HG03432 (cell line): ENCODE measurements around the gene LRRC36.

Experiments
- ATAC-seq: cut with Tn5 transposase; IDR thresholded peaks from one replicate; pipeline ENCODE4 v1.9.1; 2021; ENCODE audit warnings: mild to moderate bottlenecking, moderate library complexity; ENCODE audit not compliant: unreplicated experiment

The LRRC36 gene

DNA sequence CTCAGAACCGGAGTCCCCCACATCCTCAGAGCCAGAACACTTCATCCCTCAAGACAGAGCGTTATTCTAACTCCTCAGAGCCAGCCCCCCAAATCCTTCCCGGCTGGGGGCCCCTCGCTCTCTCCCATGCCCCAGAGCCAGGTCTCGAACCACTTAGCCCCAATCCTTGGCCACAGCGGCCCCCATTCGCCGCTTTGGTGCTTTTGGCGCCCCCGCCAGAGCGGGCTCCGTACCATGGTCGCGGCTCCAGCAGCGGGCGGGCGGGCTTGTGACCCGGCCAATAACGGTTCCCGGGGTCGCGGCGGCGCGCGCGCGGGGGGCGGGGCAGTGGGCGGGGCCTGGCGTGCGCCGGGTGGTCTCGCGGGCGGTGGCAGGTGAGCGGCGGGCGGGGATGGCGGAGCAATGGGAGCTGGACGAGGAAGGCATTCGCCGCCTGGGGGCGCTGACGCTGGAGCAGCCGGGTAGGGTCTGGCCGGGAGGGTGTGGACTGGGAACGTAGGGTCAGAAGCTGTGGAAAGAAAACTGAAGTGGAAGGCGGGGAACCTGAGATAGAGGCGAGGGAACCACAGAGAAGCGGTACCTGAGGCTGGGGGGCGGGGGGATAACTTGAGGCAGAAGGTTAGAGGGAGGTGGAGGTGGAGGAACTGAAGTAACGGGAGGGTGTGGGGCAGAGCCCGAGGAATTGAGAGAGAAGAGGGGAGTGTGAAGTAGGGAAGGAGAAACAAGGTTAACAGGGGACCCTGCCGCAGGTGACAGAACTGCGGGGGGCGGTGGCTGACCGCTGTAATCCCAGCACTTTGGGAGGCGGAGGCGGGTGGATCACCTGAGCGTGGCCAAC, at the start of gene LRRC36, which contains the start of gene KCTD19:
TSS of gene LRRC36 (plus strand) at position 344 of the 838 bp plus-strand sequence. CDS start at position 392, 48 bp downstream.
TSS of gene KCTD19 (minus strand) at position 270 of the 838 bp plus-strand sequence. CDS start at position 236, 34 bp downstream.
- ATAC-seq, result no peak

GRCh38 chr16:67277294-67277998, 49.2 kb upstream of the LRRC36 start:
- no peak for ATAC-seq

- no peak for ATAC-seq
Observed at GRCh38 chr16:67277999-67278772, 48.4 kb upstream of the LRRC36 start.

DNA sequence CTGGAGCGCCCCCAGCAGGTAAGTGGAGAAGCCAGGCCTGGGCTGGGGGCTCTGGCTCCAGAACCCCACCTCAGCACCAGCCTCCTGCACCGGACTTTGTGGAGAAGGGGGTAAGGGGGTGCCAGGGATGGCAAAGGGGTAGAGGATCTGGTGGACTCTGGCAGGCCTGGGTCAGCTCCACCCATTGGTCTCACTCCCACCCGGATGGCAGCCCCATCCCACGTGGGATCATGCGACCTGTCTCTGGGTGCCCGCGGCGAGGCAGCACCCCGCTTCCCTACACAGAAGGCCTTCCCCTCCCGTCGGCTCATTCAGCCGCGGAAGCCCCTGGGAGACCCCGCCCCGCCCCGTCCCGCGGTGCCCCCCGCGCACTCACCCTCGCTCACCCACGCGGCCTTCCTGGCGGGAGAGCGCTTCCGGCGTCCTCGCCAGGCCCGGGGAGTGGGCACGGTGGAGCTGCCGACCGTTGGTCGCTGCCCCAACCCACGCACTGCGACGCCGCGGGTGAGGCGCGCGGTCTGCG, 47.8 kb upstream of the LRRC36 start:
- peak; percentile 47 for ATAC-seq

- ATAC-seq, result peak; percentile 88
Observed at GRCh38 chr16:67279296-67280089, 47.1 kb upstream of the LRRC36 start, which contains the start of gene PLEKHG4. PLEKHG4 (plus strand) TSS chr16:67279532; CDS start chr16:67280045, 513 bp downstream.

- no peak for ATAC-seq
Observed at GRCh38 chr16:67280090-67281015, 46.3 kb upstream of the LRRC36 start.

GRCh38 chr16:67281536-67282446, 44.8 kb upstream of the LRRC36 start:
- ATAC-seq, result no peak

DNA sequence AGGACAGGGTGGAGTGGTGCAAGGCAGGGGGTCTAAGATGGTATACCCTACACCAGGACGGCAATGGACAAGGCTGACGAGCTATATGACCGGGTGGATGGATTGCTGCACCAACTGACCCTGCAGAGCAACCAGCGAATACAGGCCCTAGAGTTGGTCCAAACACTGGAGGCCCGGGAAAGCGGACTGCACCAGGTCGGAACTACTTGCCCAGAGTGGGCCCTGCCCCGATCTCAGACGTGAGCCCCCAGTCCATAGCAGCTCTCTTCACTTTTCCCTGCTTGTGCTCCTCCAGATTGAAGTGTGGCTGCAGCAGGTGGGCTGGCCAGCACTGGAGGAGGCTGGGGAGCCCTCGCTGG, 44.2 kb upstream of the LRRC36 start:
- ATAC-seq, result no peak

GRCh38 chr16:67283039-67283825, 43.4 kb upstream of the LRRC36 start:
- ATAC-seq, result no peak

- no peak for ATAC-seq
Observed at GRCh38 chr16:67283826-67284555, 42.6 kb upstream of the LRRC36 start.

GRCh38 chr16:67284699-67285646, 41.6 kb upstream of the LRRC36 start:
- ATAC-seq, result no peak

DNA sequence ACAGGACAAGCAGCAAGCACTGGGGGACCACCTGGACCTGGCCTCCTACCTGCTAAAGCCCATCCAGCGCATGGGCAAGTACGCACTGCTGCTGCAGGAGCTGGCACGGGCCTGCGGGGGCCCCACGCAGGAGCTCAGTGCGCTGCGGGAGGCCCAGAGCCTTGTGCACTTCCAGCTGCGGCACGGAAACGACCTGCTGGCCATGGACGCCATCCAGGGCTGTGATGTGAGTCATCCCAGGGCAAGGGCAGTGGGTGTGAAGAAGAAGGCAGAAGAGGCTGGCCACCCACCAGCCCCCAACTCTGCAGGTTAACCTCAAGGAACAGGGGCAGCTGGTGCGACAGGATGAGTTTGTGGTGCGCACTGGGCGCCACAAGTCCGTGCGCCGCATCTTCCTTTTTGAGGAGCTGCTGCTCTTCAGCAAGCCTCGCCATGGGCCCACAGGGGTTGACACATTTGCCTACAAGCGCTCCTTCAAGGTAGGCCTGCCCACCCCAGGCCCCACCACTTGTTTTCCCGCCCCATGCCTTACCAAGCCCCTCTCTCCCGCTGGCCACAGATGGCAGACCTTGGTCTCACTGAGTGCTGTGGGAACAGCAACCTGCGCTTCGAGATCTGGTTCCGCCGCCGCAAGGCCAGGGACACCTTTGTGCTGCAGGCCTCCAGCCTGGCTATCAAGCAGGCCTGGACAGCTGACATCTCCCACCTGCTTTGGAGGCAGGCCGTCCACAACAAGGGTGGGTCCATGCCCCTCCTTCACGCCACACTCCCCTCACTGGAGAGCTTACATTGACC, 40.0 kb upstream of the LRRC36 start:
- ATAC-seq, result no peak

- ATAC-seq, result no peak
Observed at GRCh38 chr16:67287960-67288359, 38.7 kb upstream of the LRRC36 start.

- ATAC-seq, result no peak
Observed at GRCh38 chr16:67291461-67291860, 35.2 kb upstream of the LRRC36 start.
